RKO (cell line): Measurements from ENCODE around the gene PML.

Experiments used
- DNase-seq: peaks from one replicate; pipeline ENCODE4 v3.0.0-alpha.2; 2016; ENCODE audit warnings: low spot score

Gene PML, protein sequence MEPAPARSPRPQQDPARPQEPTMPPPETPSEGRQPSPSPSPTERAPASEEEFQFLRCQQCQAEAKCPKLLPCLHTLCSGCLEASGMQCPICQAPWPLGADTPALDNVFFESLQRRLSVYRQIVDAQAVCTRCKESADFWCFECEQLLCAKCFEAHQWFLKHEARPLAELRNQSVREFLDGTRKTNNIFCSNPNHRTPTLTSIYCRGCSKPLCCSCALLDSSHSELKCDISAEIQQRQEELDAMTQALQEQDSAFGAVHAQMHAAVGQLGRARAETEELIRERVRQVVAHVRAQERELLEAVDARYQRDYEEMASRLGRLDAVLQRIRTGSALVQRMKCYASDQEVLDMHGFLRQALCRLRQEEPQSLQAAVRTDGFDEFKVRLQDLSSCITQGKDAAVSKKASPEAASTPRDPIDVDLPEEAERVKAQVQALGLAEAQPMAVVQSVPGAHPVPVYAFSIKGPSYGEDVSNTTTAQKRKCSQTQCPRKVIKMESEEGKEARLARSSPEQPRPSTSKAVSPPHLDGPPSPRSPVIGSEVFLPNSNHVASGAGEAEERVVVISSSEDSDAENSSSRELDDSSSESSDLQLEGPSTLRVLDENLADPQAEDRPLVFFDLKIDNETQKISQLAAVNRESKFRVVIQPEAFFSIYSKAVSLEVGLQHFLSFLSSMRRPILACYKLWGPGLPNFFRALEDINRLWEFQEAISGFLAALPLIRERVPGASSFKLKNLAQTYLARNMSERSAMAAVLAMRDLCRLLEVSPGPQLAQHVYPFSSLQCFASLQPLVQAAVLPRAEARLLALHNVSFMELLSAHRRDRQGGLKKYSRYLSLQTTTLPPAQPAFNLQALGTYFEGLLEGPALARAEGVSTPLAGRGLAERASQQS

DNA sequence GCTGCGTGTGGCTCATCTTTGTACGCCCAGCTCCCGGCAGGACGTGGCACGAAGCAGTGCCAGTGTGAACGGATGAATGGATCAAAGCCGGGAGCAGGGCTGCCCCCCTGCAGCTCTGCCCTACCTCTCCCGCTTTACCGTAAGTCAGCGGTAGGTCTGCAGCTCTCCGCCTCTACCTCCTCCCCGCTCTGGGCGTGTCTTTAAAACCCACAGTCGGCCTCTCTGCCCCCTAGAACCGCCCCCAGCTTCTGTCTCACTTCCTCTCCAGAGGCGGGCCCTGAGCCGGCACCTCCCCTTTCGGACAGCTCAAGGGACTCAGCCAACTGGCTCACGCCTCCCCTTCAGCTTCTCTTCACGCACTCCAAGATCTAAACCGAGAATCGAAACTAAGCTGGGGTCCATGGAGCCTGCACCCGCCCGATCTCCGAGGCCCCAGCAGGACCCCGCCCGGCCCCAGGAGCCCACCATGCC, at the start of gene PML:
PML (plus strand) TSS at position 304 of the 471 bp plus-strand sequence; CDS start at position 401, 97 bp downstream.
- peak; percentile 96 for DNase-seq

GRCh38 chr15:73945130-73945508, 49.4 kb upstream of the PML start:
- no peak for DNase-seq

GRCh38 chr15:73946046-73946721, 48.3 kb upstream of the PML start:
- DNase-seq, result no peak

- no peak for DNase-seq
These were observed 47.6 kb upstream of the PML start for GRCh38 chr15:73946795-73947370.

- DNase-seq, result no peak
These were observed 46.9 kb upstream of the PML start for GRCh38 chr15:73947651-73948050.

DNA sequence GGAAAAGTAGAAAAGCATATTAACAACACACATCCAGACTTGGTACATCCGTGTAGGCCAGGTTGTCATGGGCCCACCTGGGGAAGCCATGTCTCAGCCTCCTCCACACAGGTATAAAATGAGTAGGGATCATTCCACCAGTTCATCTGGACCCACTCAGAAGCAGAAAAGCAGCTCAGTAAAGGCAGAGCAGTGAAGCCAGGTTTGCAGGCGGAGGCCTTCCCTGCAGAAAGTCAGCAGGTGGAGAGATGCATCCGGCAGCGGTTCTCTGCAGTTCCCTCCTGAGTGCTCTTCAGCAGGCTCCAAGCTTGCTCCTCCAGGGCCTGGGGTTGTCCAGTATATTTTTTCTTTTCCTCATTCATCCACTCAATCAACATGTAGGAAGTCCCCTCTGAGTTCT, 46.1 kb upstream of the PML start:
- no peak for DNase-seq

DNA sequence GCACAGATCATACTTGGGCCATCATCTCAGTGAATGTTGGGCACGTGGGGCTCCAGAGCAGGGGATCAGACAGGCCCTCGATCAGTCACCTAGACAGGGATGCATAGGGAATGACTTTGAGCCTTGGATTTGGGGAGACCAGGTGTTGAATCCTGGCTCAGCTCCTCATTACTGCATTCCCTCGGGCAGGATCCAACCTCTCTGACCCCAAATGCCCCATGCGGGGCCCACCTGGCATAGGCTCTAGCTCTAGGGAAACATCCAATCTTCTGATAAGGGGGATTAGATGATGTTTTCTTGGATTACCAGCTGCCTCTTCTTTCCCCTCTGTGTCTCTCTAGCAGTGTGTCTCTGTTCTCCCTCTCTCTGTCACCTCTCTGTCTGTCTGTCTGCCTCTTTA, 45.5 kb upstream of the PML start:
- DNase-seq, result no peak

DNA sequence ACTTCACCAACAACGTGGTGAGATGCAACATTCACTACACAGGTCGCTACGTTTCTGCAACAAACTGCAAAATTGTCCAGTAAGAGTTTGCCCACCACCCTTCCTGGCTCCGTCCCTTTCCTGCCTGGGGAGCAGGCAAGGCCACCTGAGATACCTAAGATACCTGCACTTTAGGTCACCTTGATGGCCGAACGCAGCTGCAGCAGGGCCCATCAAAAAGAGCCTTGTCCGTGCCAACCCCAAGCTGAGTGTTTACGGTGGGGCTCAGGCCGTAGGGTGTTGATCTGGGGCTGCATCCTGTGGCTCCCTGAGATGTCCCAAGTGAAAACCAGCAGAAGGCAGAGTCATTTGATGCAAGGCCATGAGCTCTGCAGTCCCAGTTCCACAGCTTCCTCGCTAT, 45.0 kb upstream of the PML start:
- no peak for DNase-seq

DNA sequence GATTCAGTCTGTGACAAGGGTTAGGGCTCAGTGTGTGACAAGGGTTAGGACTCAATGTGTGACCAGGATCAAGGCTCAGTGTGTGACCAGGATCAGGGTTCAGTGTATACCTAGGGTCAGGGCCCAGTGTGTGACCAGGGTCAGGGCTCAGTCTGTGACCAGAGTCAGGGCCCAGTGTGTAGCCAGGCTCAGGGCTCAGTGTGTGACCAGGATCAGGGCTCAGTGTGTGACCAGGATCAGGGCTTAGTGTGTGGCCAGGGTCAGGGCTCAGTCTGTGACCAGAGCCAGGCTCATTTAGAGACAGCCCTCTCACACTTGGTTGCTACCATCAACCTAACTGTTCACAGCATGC, 44.1 kb upstream of the PML start:
- no peak for DNase-seq

GRCh38 chr15:73950831-73951561, 43.5 kb upstream of the PML start:
- DNase-seq, result peak; percentile 88

DNA sequence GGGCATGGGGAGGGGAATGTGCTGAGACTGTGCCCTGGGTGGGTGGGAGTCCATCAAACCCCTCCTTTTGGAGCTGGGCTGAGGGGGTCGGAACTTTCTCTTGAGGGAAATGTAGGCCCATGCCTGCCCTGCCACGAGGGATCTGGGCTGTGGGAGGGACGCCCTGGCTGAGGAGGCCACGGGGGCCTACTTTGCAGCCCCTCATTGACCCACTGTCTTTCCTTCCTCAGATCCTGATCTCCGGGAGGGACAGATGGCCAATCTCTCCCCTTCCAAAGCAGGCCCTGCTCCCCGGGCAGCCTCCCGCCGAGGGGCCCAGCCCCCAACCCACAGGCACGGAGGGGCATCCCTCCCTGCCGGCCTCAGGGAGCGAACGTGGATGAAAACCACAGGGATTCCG, 42.9 kb upstream of the PML start:
- no peak for DNase-seq

DNA sequence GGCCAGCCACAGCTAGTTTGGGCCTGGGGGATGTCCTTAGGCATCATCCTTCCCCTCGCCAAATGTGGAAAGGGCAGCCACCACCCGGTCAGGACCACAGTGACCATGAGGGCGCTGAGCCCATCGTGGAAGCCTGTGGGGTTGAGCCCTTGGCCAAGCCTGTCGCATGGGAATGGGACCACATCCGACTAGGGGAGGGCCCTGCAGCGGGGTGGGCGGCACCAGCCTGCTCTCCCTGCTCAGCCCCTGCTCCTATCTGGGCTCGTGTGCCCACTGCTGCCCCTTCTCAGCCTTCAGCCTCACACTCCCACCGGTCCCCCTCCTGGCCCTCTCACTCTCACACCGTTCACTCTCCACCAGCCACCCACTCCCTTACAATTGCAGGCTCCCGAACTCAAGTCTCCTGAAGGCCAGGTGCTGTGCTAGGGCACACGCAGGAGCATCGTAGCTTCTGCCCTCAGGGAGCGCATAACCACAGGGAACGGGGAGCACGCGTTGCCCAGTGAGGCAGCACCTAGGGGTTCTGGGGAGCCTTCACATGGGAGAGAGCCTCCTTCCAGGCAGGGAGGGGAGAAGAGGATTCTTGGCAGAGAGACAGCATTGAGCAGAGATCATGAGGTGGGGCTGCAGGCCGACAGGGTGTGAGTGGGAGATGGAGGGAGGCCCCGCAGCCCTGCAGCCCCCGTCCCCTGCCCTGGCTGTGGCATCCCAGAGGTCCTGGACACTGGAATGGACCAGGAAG, 42.2 kb upstream of the PML start:
- no peak for DNase-seq

DNA sequence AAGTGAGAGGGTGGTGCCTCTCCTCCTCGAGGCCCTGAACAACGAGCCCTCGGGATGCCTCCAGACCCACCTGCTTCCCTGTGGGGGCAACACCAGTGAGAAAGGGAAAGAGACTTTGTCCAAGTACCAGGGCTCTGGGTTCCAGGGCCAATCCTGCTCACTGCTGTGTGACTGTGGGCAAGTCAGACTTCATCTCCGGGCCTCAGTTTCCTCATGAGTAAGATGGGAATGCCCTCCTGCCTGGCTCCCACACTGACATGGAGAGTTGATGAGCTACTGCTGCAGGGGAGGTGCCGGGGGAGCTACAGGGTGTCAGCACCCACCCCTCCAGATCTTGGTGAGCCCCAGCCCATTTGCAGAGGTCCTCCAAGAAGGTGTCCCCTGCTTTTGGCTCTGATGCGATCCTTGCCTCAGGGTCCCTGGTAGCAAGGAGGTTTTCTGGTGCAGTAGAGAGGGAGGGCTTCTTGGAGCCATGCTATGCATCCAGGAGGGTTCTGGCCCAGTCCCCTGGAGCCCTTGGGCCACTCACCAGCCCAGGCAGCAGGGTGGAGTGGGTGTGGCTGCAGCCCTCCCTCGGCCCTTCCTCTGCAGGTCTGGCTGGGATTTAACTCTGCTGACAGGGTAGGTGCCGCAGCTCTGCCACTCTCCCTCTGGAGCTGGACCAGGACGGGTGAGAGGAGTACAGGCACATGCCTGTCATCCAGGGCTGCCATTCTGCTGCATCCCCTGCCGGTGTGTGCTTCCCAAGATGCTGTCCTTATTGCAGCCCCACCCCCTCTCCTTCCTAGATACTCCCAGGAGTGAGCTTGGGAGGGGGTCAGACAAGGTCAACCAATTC, 41.4 kb upstream of the PML start:
- DNase-seq, result no peak

GRCh38 chr15:73954188-73955145, 40.0 kb upstream of the PML start:
- no peak for DNase-seq

DNA sequence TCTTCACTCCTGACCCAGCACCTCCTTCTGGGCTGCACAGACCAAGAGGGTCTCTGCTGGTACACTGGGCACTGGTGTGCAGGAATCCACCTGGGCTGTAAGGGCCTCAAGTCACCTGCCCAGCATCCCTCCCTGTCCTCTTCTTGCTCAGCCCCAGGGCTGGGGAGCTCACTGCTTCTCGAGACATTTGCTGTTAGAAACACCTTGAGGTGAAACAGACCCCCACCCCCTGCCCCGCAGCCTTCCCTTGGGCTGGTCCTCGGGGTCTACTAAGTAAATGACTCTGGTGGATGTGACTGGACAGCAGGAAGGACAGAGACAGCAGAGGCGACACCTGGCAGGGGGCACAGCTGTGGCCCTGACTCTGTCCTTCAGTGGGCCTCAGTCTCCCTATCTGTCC, 39.2 kb upstream of the PML start:
- no peak for DNase-seq

DNA sequence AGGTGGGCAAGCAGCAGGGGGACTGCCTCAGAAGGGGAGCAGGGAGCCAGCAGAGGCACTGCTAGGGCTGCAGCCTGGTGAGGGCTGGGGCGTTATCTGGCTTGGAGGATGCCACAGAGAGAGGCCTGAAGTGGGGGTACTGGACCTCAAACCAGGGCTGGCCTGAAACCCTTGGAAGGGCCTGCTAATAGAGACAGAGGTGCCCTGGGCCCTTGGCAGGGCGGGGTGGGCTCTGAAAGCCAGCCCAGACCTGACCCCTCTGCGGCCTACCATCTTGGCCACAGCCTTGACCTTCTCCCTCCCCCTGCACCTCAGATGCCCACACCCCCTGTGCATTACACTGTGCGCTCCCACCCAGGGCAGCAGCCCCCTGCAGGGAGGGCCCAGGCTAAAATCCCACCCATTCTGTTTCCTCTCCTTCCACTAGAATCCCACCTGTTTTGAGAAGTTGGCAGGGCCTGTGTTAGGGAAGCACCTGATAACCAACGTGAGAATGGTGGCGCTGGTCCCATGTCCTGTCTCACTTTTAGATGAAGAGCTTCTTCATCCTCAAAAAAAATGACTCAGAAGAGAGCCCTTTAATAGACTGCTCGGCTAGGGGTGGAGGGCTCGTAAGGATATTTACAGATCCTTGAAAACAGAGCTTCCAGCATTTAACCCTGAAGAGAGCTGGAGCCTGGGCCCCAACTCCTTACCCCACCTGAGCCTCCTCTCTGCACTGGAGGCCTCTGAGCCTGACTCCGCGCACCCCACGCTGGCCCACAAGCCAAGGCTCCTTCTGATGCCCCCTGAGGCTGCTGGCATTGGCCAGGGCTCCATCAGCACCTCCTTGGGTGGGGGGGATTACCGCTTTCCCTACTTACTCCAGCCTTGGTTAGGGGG, 38.4 kb upstream of the PML start:
- DNase-seq, result no peak

DNA sequence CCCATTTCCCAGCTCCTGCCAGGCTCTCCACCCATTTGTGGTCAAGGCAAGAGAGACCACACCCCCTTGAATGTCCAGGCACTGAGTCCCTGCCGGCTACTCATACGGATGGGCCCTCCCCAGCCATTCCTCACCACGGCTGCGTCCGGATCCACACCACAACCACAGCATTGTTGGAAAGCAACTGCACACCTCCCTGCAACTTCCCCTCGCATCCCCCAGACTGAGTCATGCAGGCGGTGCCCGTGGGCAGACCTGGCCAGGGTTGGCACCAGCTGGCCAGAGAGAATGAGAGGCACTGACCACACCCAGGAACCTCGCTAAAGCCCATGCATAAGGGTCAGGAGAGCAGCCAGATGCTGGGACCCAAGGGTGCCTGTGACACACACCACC, 37.8 kb upstream of the PML start:
- DNase-seq, result peak; percentile 60

GRCh38 chr15:73957276-73957675, 37.2 kb upstream of the PML start:
- no peak for DNase-seq
